ENCODE data around the gene IER5. TPM values are rescaled to one million over a fixed set of nuclear protein-coding genes. Genes with fewer than 3 reads are reported as not detected.

The IER5 gene
- total RNA-seq, 1 experiment from 2014 or later, result 30.5 TPM

DNA sequence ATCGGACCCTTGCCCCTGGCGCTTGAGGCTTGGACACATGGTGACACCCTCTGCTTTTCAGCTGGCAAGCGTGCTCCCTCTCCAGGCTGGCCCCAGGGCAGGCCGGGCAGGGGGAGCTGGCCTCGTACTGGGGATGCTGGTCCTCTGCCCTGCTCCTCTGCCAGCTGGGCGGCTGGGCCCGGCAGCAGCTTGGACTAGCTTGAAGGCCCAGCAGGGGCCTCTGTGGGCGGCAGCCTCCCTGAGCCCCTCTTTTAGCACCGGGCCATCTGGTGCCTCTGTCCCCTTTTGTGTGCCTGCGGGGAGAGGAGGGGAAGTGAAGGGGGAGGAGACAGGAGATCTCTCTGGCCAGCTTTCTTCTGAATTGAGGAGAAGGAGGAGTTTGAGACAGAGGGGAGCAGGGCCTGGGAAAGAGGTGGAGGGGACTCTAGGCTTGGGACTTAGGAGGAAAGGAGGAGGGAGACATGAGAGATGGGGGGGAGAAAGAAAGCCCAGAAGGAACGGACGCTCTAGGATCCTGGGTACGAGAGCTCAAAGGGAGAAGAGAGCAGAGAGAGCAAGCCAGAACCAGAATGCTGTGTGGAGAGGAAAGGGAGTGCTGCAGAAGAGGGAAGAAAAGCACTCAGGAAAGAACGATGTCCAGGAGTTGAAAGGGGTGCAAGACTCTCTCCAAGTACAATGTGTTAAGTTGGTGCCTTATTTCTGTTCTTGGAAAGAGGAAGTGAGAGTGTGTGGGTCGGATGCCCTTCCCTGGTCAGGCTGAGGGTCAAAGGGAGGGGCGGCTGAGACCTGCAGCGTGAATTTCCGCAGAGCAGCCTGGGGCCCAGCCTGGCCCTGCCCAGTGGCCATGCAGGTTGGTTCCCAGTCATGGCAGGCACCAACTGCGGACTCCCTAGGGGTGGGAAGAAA lies 40.3 kb downstream of the IER5 start:
- ChIA-PET CTCF (interaction anchor here (1.8 kb wide), 1 partner anchor 14 kb away, joined by 4 read pairs; no protein-coding TSS in a partner anchor), POLR2A (interaction anchor here (0.6 to 2.3 kb wide), 2 partner anchors 11 to 1859 kb away, joined by 3 to 11 read pairs; no protein-coding TSS in a partner anchor), RAD21 (ENCODE audit: low non-redundant PET in 1 of 2, low total read pairs in 2 of 2, uncharacterized antibody in 2 of 2, unreplicated experiment in 2 of 2) (no interaction called here)
- Histone ChIP-seq H3K27ac (ENCODE audit: low read depth, low read length) (no peak overlapping the region; the same call in 1 of the 2 replicates), H4K20me1 (ENCODE audit: insufficient read depth) (no peaks in the 10 kb centered on the region), H3K79me2 (ENCODE audit: insufficient read depth, low read length) (no peaks in the 10 kb centered on the region), H3K36me3 (ENCODE audit: control insufficient read depth in 1 of 2, insufficient read depth in 2 of 2, low read length in 2 of 2) (no peaks in the 10 kb centered on the region), H3K9me2 (ENCODE audit: insufficient read depth) (no peaks in the 10 kb centered on the region), H3K4me1 (ENCODE audit: control insufficient read depth in 1 of 2, insufficient read depth in 2 of 2, low read length in 2 of 2) (peaks cover 14 to 57% of the 10 kb centered on the region in 2 experiments; a peak in 3 of 4 replicates), H3K9ac (ENCODE audit: low read length) (no peak overlapping the region), H3K9me3 (ENCODE audit: control insufficient read depth in 1 of 2, insufficient read depth in 1 of 2, low read depth in 1 of 2, low read length in 2 of 2) (no peaks in the 10 kb centered on the region), H3K4me3 (replicated peaks in 1 of 2; ENCODE audit: low read depth in 1 of 2, low read length in 2 of 2) (no peak overlapping the region), H3K4me2 (ENCODE audit: low read length) (no peak overlapping the region), H3K27me3 (ENCODE audit: insufficient read depth, low read length) (no peaks in the 10 kb centered on the region), H2AFZ (ENCODE audit: low read depth, low read length, poor library complexity, severe bottlenecking) (no peak overlapping the region)
- no TSS peak for BruUV-seq (replicated peaks)
- intact Hi-C loops (cut with micrococcal nuclease), result no loop called here
- ATAC-seq (no peak), DNase-seq (ENCODE audit: low read depth, low spot score) (no peak)
- TF ChIP-seq TCF7L2 (IDR thresholded peaks at IDR 0.05; ENCODE audit: borderline replicate concordance, extremely low read depth, insufficient read depth, insufficient read length) (no peak), SP1 (IDR thresholded peaks at IDR 0.05; ENCODE audit: low read depth) (no peak), SIN3A (IDR thresholded peaks at IDR 0.05; ENCODE audit: low read depth) (no peak), JUND (IDR thresholded peaks at IDR 0.05) (no peak)

GRCh38 chr1:181129771-181130606 lies 41.5 kb downstream of the IER5 start:
- intact Hi-C loops (cut with micrococcal nuclease), result no loop called here
- ChIA-PET POLR2A (no interaction called here), CTCF (no interaction called here), RAD21 (ENCODE audit: low non-redundant PET in 1 of 2, low total read pairs in 2 of 2, uncharacterized antibody in 2 of 2, unreplicated experiment in 2 of 2) (no interaction called here)
- Histone ChIP-seq H3K9me3 (ENCODE audit: control insufficient read depth in 1 of 2, insufficient read depth in 1 of 2, low read depth in 1 of 2, low read length in 2 of 2) (no peaks in the 10 kb centered on the region), H2AFZ (ENCODE audit: low read depth, low read length, poor library complexity, severe bottlenecking) (peak overlapping the region; percentile 26), H3K4me1 (ENCODE audit: control insufficient read depth in 1 of 2, insufficient read depth in 2 of 2, low read length in 2 of 2) (peaks cover 23 to 57% of the 10 kb centered on the region in 2 experiments), H3K4me3 (replicated peaks in 1 of 2; ENCODE audit: low read depth in 1 of 2, low read length in 2 of 2) (no peak overlapping the region), H3K9me2 (ENCODE audit: insufficient read depth) (no peaks in the 10 kb centered on the region), H3K36me3 (ENCODE audit: control insufficient read depth in 1 of 2, insufficient read depth in 2 of 2, low read length in 2 of 2) (no peaks in the 10 kb centered on the region), H3K9ac (ENCODE audit: low read length) (no peak overlapping the region), H3K27ac (ENCODE audit: low read depth, low read length) (no peak overlapping the region), H3K4me2 (ENCODE audit: low read length) (no peak overlapping the region), H3K27me3 (ENCODE audit: insufficient read depth, low read length) (no peaks in the 10 kb centered on the region), H4K20me1 (ENCODE audit: insufficient read depth) (no peaks in the 10 kb centered on the region), H3K79me2 (ENCODE audit: insufficient read depth, low read length) (no peaks in the 10 kb centered on the region)
- ATAC-seq (no peak), DNase-seq (ENCODE audit: low read depth, low spot score) (no peak)
- no peak for TF ChIP-seq RAD21 (IDR thresholded peaks at IDR 0.05; ENCODE audit: low read depth)
- BruUV-seq (replicated peaks), result no TSS peak
